PC-9 (cell line): ENCODE data around the gene LSP1. TPM values are rescaled to one million over a fixed set of nuclear protein-coding genes. Genes with fewer than 3 reads are reported as not detected.

Source experiments
- BruUV-seq: library from RNA; stranded (reverse); fragments of 400-500 nt; replicated peaks from 2 replicates; lab custom pipeline; 2021; lab: Mats Ljungman, UMichigan
- CTCF ChIA-PET: fragments of 300-600 bp; sonication (Branson Sonifier 250); formaldehyde crosslinking; loops from one replicate; lab custom pipeline; 2022; ENCODE audit warnings: antibody characterized with exemption; lab: Charles Lee
- POLR2A ChIA-PET: fragments of 300-600 bp; sonication (Branson Sonifier 250); formaldehyde crosslinking; loops from one replicate; lab custom pipeline; 2022; ENCODE audit warnings: antibody characterized with exemption; ENCODE audit not compliant: unreplicated experiment; lab: Charles Lee
- DNase-seq, 2 experiments: peaks; one replicate each; pipeline versions ENCODE4 v3.0.0 to v3.0.0-alpha.2; 2015 to 2022; ENCODE audit warnings: mixed read lengths in 1 of 2
- H2AFZ ChIP-seq: fragments of 200-600 bp; sonication (generic); 2 replicates; pipeline ENCODE4 v1.8.1; 2017; ENCODE audit warnings: antibody characterized with exemption
- H3F3A ChIP-seq: fragments of 200-600 bp; sonication (generic); 2 replicates; pipeline ENCODE4 v1.8.1; 2017; ENCODE audit warnings: antibody characterized with exemption, mild to moderate bottlenecking, low read depth; ENCODE audit not compliant: insufficient read depth
- H3K27ac ChIP-seq: fragments of 200-600 bp; sonication (generic); 2 replicates; pipeline ENCODE4 v1.6.1; 2016; ENCODE audit warnings: mixed run types
- H3K27me3 ChIP-seq: fragments of 200-600 bp; sonication (generic); 2 replicates; pipeline ENCODE4 v1.6.1; 2016; ENCODE audit warnings: low read depth, mixed run types; ENCODE audit not compliant: insufficient read depth
- H3K36me3 ChIP-seq: fragments of 200-600 bp; sonication (generic); 2 replicates; pipeline ENCODE4 v1.6.1; 2016; ENCODE audit warnings: low read depth, mixed run types
- H3K4me1 ChIP-seq: fragments of 200-600 bp; sonication (generic); replicated peaks from 2 replicates; pipeline ENCODE4 v1.6.1; 2016; ENCODE audit warnings: mixed run types; ENCODE audit not compliant: insufficient read depth
- H3K4me2 ChIP-seq: fragments of 200-600 bp; sonication (generic); 2 replicates; pipeline ENCODE4 v1.6.1; 2017; ENCODE audit warnings: mixed run types
- H3K4me3 ChIP-seq: fragments of 200-600 bp; sonication (generic); 2 replicates; pipeline ENCODE4 v1.6.1; 2016; ENCODE audit warnings: mixed run types
- H3K79me2 ChIP-seq: fragments of 200-600 bp; sonication (generic); 2 replicates; pipeline ENCODE4 v1.6.1; 2017; ENCODE audit warnings: low read depth, mixed run types
- H3K9me2 ChIP-seq: fragments of 200-600 bp; sonication (generic); 2 replicates; pipeline ENCODE4 v1.8.1; 2017; ENCODE audit warnings: mild to moderate bottlenecking; ENCODE audit not compliant: insufficient read depth
- H3K9me3 ChIP-seq: fragments of 200-600 bp; sonication (generic); 2 replicates; pipeline ENCODE4 v1.8.1; 2016; ENCODE audit warnings: low read depth; ENCODE audit not compliant: insufficient read depth
- H4K20me1 ChIP-seq: fragments of 200-600 bp; sonication (generic); 2 replicates; pipeline ENCODE4 v1.8.1; 2017; ENCODE audit not compliant: insufficient read depth
- EZH2 ChIP-seq: fragments of 200-600 bp; sonication (generic); IDR thresholded peaks from 2 replicates; pipeline ENCODE4 v1.8.0; 2017; ENCODE audit warnings: antibody characterized with exemption, low read depth
- intact Hi-C: fragments of 100-400 bp; cut with micrococcal nuclease; formaldehyde crosslinking; loops from one replicate; pipeline ENCODE4 v1.10.0; 2022; ENCODE audit not compliant: unreplicated experiment
- total RNA-seq: library from RNA; stranded (reverse); gene quantifications from 2 replicates; pipeline ENCODE4 v1.2.3, GENCODE V29; 2021
- TF ChIP-seq, protein P1 (sequence below): fragments of 200-600 bp; sonication (generic); conservative IDR thresholded peaks from 2 replicates; pipeline ENCODE4 v1.6.1; 2017; ENCODE audit warnings: mixed run types, antibody characterized with exemption, mild to moderate bottlenecking, moderate library complexity

LSP1 gene
- total RNA-seq, 1 experiment from 2014 or later = 2.6 TPM

DNA sequence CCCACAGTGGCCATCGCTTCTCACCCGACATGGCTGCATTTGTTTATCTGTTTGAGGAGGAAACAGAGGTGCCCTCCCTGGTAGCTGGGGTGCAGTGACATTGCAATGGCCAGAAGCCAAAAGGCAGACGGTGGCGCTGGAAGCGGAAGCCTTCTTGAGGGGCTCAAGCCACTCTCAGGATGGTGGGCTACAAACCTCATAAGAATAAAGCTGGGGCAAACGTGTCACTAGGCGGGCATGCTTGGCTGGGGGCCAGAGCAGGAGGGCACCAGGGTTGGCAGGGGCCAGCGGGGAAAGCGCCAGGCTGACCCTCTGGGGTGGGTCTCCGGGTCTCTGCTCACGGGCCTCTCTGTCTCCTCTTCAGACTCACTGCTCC is 79.2 kb downstream of the LSP1 start:
- Histone ChIP-seq H3F3A (no peaks in the 10 kb centered on the region), H3K9me2 (no peaks in the 10 kb centered on the region), H3K27ac (no peak overlapping the region), H2AFZ (no peak overlapping the region), H3K36me3 (no peaks in the 10 kb centered on the region), H4K20me1 (no peaks in the 10 kb centered on the region), H3K9me3 (no peaks in the 10 kb centered on the region), H3K27me3 (peaks cover 39% of the 10 kb centered on the region), H3K4me3 (no peak overlapping the region), H3K79me2 (no peaks in the 10 kb centered on the region), H3K4me1 (no peaks in the 10 kb centered on the region), H3K4me2 (no peak overlapping the region)
- TF ChIP-seq EZH2 = no peak
- TF ChIP-seq, protein P1, sequence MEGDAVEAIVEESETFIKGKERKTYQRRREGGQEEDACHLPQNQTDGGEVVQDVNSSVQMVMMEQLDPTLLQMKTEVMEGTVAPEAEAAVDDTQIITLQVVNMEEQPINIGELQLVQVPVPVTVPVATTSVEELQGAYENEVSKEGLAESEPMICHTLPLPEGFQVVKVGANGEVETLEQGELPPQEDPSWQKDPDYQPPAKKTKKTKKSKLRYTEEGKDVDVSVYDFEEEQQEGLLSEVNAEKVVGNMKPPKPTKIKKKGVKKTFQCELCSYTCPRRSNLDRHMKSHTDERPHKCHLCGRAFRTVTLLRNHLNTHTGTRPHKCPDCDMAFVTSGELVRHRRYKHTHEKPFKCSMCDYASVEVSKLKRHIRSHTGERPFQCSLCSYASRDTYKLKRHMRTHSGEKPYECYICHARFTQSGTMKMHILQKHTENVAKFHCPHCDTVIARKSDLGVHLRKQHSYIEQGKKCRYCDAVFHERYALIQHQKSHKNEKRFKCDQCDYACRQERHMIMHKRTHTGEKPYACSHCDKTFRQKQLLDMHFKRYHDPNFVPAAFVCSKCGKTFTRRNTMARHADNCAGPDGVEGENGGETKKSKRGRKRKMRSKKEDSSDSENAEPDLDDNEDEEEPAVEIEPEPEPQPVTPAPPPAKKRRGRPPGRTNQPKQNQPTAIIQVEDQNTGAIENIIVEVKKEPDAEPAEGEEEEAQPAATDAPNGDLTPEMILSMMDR = no peak
- DNase-seq = no peak
- CTCF ChIA-PET = no interaction called here
- intact Hi-C loops = no loop called here
- BruUV-seq = no TSS peak
- POLR2A ChIA-PET = no interaction called here

DNA sequence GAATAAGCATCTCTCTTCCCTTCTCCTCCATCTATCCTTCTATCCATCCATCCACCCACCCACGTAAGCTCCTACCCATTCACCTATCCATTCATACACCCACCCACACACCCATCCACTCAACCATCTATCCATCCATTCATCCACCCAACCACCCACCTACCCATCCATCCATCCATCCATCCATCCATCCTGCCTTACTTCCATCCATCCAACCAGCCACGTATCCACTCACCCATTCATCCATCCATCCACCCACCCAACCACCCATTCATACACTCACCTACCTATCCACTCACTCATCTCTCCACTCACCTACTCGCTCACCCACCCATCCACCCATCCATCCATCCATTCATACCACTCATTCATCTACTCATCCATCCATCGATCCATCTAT is 79.8 kb downstream of the LSP1 start:
- H3K27me3 ChIP-seq = peaks cover 42% of the 10 kb centered on the region
- POLR2A ChIA-PET = no interaction called here
- no peak overlapping the region for H2AFZ ChIP-seq
- no peak for TF ChIP-seq EZH2
- TF ChIP-seq, protein P1 = no peak
- no peaks in the 10 kb centered on the region for H3K9me3 ChIP-seq
- no peaks in the 10 kb centered on the region for H4K20me1 ChIP-seq
- no peaks in the 10 kb centered on the region for H3K36me3 ChIP-seq
- intact Hi-C loops = no loop called here
- no TSS peak for BruUV-seq
- CTCF ChIA-PET = no interaction called here
- H3K4me2 ChIP-seq = no peak overlapping the region
- no peaks in the 10 kb centered on the region for H3K9me2 ChIP-seq
- H3K79me2 ChIP-seq = no peaks in the 10 kb centered on the region
- no peaks in the 10 kb centered on the region for H3F3A ChIP-seq
- no peak for DNase-seq
- no peak overlapping the region for H3K27ac ChIP-seq
- H3K4me3 ChIP-seq = no peak overlapping the region
- H3K4me1 ChIP-seq = no peaks in the 10 kb centered on the region

DNA sequence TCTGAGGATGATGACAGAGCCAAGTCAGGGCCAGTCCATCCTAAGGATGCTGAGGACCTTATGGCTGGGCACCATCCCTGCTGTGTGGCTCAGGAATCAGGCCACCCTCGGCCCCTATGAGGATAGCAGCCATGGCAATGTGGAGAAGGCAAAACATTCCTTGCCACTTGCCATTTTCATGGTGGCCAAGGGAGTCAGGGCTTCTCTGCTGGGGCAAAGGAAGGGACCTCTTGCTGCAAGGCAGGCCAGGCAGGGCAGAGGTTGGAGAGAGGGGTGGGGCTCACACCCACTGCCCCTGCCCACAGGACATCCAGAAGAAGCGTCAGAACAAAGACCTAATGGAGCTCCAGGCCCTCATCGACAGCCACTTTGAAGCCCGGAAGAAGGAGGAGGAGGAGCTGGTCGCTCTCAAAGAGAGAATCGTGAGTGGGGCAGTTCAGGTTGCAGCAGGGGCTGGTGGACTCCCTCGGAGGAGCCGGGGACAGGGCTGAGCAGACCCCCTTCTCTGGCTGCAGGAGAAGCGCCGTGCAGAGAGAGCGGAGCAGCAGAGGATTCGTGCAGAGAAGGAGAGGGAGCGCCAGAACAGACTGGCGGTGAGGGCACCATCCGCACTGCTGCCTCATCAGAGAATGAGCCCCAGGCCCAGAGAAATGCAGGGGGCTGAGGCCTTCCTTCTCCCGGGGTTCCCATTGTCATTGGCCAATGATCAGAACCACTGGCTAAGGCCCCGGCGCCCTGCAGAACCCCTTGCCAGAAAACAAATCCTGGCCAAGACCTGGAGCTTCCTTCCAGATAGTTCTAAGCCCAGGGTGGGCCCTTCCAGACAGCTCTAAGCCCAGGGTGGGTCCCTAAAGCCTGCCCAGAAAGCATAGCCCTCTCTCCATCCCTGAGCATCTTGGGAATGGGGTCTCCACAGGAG is 80.8 kb downstream of the LSP1 start:
- no TSS peak for BruUV-seq
- H3K4me3 ChIP-seq = no peak overlapping the region
- H3F3A ChIP-seq = no peaks in the 10 kb centered on the region
- intact Hi-C loops = no loop called here
- H3K4me1 ChIP-seq = no peaks in the 10 kb centered on the region
- no peak overlapping the region for H3K4me2 ChIP-seq
- H3K27me3 ChIP-seq = peaks cover 42% of the 10 kb centered on the region
- ChIA-PET POLR2A (no interaction called here), CTCF (interaction anchor here (0.5 kb wide), 1 partner anchor 13 kb away, joined by 14 read pairs; no protein-coding TSS in a partner anchor)
- no peak for DNase-seq
- no peaks in the 10 kb centered on the region for H3K36me3 ChIP-seq
- H3K79me2 ChIP-seq = no peaks in the 10 kb centered on the region
- TF ChIP-seq, protein P1 = no peak
- H3K27ac ChIP-seq = no peak overlapping the region
- no peaks in the 10 kb centered on the region for H3K9me2 ChIP-seq
- H3K9me3 ChIP-seq = no peaks in the 10 kb centered on the region
- H4K20me1 ChIP-seq = no peaks in the 10 kb centered on the region
- no peak overlapping the region for H2AFZ ChIP-seq
